HG02623 (cell line): Measurements from ENCODE around the gene MYL2.

Experiments used
- ATAC-seq: cut with Tn5 transposase; IDR thresholded peaks from one replicate; pipeline ENCODE4 v1.9.1; 2021; ENCODE audit warnings: moderate library complexity; ENCODE audit not compliant: unreplicated experiment

The MYL2 gene

GRCh38 chr12:110901401-110901800, 19.0 kb downstream of the MYL2 start:
- ATAC-seq = no peak

- no peak for ATAC-seq
These were observed 23.8 kb downstream of the MYL2 start for GRCh38 chr12:110896559-110896958.

- ATAC-seq = no peak
These were observed 26.4 kb downstream of the MYL2 start for GRCh38 chr12:110893956-110894355.

- ATAC-seq = no peak
These were observed 31.0 kb downstream of the MYL2 start for GRCh38 chr12:110889361-110889760.

- no peak for ATAC-seq
These were observed 32.0 kb downstream of the MYL2 start for GRCh38 chr12:110888256-110888991.

GRCh38 chr12:110885152-110885840, 35.1 kb downstream of the MYL2 start:
- no peak for ATAC-seq

GRCh38 chr12:110883251-110883650, 37.1 kb downstream of the MYL2 start:
- ATAC-seq = no peak

- ATAC-seq = no peak
These were observed 39.7 kb downstream of the MYL2 start for GRCh38 chr12:110880651-110881050.

- ATAC-seq = no peak
These were observed 45.6 kb downstream of the MYL2 start for GRCh38 chr12:110874781-110875180.

- no peak for ATAC-seq
These were observed 46.0 kb downstream of the MYL2 start for GRCh38 chr12:110874351-110874750.

GRCh38 chr12:110872100-110872499, 48.3 kb downstream of the MYL2 start:
- ATAC-seq = no peak

- no peak for ATAC-seq
These were observed 50.6 kb downstream of the MYL2 start for GRCh38 chr12:110869803-110870202.

- no peak for ATAC-seq
These were observed 51.4 kb downstream of the MYL2 start for GRCh38 chr12:110869026-110869425.

GRCh38 chr12:110865521-110865920, 54.9 kb downstream of the MYL2 start:
- ATAC-seq = no peak

GRCh38 chr12:110863161-110863560, 57.2 kb downstream of the MYL2 start:
- no peak for ATAC-seq

GRCh38 chr12:110862329-110862728, 58.0 kb downstream of the MYL2 start:
- ATAC-seq = no peak

GRCh38 chr12:110861729-110862128, 58.6 kb downstream of the MYL2 start:
- ATAC-seq = no peak
